ENCODE data around the gene TGFA. TPM values are rescaled to one million over a fixed set of nuclear protein-coding genes. Genes with fewer than 3 reads are reported as not detected.

Gene TGFA
- total RNA-seq, 1 experiment from 2014 or later, result 50.1 TPM

DNA sequence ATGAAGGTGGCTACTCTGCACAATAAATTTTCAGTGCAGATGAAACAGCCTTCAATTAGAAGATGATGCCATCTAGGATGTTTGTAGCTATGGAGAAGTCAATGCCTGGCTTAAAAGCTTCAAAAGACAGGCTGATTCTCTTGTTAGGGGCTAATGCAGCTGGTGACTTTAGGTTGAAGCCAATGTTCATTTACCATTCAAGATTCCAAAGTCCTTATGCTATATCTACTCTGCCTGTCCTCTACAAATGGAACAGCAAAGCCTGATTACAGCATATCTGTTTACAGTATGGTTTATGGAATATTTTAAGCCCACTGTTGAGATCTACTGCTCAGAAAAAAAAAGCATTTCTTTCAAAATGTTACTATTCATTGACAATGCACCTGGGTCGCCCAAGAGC lies 15.8 kb downstream of the TGFA start:
- Histone ChIP-seq H3K4me2 (ENCODE audit: low read length) (no peak overlapping the region), H3K27me3 (ENCODE audit: insufficient read depth, low read length) (no peaks in the 10 kb centered on the region), H3K9me3 (ENCODE audit: control insufficient read depth in 1 of 2, insufficient read depth in 1 of 2, low read depth in 1 of 2, low read length in 2 of 2) (peaks cover 0 to 11% of the 10 kb centered on the region in 2 experiments; a peak in 2 of 4 replicates), H3K79me2 (ENCODE audit: insufficient read depth, low read length) (peaks cover 94% of the 10 kb centered on the region), H3K9ac (ENCODE audit: low read length) (no peak overlapping the region), H2AFZ (ENCODE audit: low read depth, low read length, poor library complexity, severe bottlenecking) (no peak overlapping the region), H3K4me3 (replicated peaks in 1 of 2; ENCODE audit: low read depth in 1 of 2, low read length in 2 of 2) (no peak overlapping the region), H3K4me1 (ENCODE audit: control insufficient read depth in 1 of 2, insufficient read depth in 2 of 2, low read length in 2 of 2) (peaks cover 22 to 52% of the 10 kb centered on the region in 2 experiments), H3K9me2 (ENCODE audit: insufficient read depth) (no peaks in the 10 kb centered on the region), H3K27ac (ENCODE audit: low read depth, low read length) (no peak overlapping the region), H4K20me1 (ENCODE audit: insufficient read depth) (no peaks in the 10 kb centered on the region), H3K36me3 (ENCODE audit: control insufficient read depth in 1 of 2, insufficient read depth in 2 of 2, low read length in 2 of 2) (0 out of 4 replicates have a peak, but pooled peaks cover 0 to 4% of the 10 kb centered on the region in 2 experiments)
- ChIA-PET POLR2A (no interaction called here), CTCF (no interaction called here), RAD21 (ENCODE audit: low non-redundant PET in 1 of 2, low total read pairs in 2 of 2, uncharacterized antibody in 2 of 2, unreplicated experiment in 2 of 2) (no interaction called here)
- TF ChIP-seq JUND (IDR thresholded peaks at IDR 0.05), result no peak
- TF ChIP-seq EZH2 (IDR thresholded peaks at IDR 0.05), result no peak
- no peak for TF ChIP-seq ZFX (IDR thresholded peaks at IDR 0.05)
- TF ChIP-seq CEBPB (IDR thresholded peaks at IDR 0.05; ENCODE audit: low read depth), result no peak
- no peak for TF ChIP-seq RAD21 (IDR thresholded peaks at IDR 0.05; ENCODE audit: low read depth)
- no peak for TF ChIP-seq SRF (IDR thresholded peaks at IDR 0.05; ENCODE audit: low read depth)
- no peak for TF ChIP-seq ZNF274 (IDR thresholded peaks at IDR 0.05; ENCODE audit: low read depth, low read length)
- TF ChIP-seq EGR1 (IDR thresholded peaks at IDR 0.05; ENCODE audit: low read depth), result no peak
- TF ChIP-seq, protein P1, sequence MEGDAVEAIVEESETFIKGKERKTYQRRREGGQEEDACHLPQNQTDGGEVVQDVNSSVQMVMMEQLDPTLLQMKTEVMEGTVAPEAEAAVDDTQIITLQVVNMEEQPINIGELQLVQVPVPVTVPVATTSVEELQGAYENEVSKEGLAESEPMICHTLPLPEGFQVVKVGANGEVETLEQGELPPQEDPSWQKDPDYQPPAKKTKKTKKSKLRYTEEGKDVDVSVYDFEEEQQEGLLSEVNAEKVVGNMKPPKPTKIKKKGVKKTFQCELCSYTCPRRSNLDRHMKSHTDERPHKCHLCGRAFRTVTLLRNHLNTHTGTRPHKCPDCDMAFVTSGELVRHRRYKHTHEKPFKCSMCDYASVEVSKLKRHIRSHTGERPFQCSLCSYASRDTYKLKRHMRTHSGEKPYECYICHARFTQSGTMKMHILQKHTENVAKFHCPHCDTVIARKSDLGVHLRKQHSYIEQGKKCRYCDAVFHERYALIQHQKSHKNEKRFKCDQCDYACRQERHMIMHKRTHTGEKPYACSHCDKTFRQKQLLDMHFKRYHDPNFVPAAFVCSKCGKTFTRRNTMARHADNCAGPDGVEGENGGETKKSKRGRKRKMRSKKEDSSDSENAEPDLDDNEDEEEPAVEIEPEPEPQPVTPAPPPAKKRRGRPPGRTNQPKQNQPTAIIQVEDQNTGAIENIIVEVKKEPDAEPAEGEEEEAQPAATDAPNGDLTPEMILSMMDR (IDR thresholded peaks at IDR 0.05 in 2 of 3, conservative IDR thresholded peaks at IDR 0.05 in 1 of 3; ENCODE audit: borderline replicate concordance in 1 of 3, insufficient read depth in 1 of 3, low read depth in 2 of 3, low read length in 2 of 3), result no peak
- no peak for TF ChIP-seq YY1 (IDR thresholded peaks at IDR 0.05; ENCODE audit: extremely low read depth, insufficient replicate concordance, low read depth, low read length)
- no peak for TF ChIP-seq ELF1 (IDR thresholded peaks at IDR 0.05; ENCODE audit: borderline replicate concordance, low read depth)
- TF ChIP-seq, protein P2, sequence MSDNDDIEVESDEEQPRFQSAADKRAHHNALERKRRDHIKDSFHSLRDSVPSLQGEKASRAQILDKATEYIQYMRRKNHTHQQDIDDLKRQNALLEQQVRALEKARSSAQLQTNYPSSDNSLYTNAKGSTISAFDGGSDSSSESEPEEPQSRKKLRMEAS (IDR thresholded peaks at IDR 0.05), result no peak
- TF ChIP-seq, protein P3, sequence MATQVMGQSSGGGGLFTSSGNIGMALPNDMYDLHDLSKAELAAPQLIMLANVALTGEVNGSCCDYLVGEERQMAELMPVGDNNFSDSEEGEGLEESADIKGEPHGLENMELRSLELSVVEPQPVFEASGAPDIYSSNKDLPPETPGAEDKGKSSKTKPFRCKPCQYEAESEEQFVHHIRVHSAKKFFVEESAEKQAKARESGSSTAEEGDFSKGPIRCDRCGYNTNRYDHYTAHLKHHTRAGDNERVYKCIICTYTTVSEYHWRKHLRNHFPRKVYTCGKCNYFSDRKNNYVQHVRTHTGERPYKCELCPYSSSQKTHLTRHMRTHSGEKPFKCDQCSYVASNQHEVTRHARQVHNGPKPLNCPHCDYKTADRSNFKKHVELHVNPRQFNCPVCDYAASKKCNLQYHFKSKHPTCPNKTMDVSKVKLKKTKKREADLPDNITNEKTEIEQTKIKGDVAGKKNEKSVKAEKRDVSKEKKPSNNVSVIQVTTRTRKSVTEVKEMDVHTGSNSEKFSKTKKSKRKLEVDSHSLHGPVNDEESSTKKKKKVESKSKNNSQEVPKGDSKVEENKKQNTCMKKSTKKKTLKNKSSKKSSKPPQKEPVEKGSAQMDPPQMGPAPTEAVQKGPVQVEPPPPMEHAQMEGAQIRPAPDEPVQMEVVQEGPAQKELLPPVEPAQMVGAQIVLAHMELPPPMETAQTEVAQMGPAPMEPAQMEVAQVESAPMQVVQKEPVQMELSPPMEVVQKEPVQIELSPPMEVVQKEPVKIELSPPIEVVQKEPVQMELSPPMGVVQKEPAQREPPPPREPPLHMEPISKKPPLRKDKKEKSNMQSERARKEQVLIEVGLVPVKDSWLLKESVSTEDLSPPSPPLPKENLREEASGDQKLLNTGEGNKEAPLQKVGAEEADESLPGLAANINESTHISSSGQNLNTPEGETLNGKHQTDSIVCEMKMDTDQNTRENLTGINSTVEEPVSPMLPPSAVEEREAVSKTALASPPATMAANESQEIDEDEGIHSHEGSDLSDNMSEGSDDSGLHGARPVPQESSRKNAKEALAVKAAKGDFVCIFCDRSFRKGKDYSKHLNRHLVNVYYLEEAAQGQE (IDR thresholded peaks at IDR 0.05; ENCODE audit: low read depth), result no peak
- TF ChIP-seq SP1 (IDR thresholded peaks at IDR 0.05; ENCODE audit: low read depth), result no peak
- no peak for TF ChIP-seq POLR2AphosphoS5 (IDR thresholded peaks at IDR 0.05; ENCODE audit: low read depth, low read length)
- no peak for TF ChIP-seq SIN3A (IDR thresholded peaks at IDR 0.05; ENCODE audit: low read depth)
- TF ChIP-seq EZH2phosphoT487 (IDR thresholded peaks at IDR 0.05; ENCODE audit: borderline replicate concordance), result no peak
- TF ChIP-seq FOSL1 (IDR thresholded peaks at IDR 0.05; ENCODE audit: low read depth), result no peak
- intact Hi-C loops (cut with micrococcal nuclease), result no loop called here
- BruUV-seq (replicated peaks), result no TSS peak
- DNase-seq (ENCODE audit: low read depth, low spot score) (no peak), ATAC-seq (no peak)

Data from HCT116 (cell line).